ENCODE results near the gene PSME2. TPM values are rescaled to one million over a fixed set of nuclear protein-coding genes. Genes with fewer than 3 reads are reported as not detected.

The PSME2 gene
- polyA plus RNA-seq, 3 donors, result 237 to 593 (median 579) TPM

DNA sequence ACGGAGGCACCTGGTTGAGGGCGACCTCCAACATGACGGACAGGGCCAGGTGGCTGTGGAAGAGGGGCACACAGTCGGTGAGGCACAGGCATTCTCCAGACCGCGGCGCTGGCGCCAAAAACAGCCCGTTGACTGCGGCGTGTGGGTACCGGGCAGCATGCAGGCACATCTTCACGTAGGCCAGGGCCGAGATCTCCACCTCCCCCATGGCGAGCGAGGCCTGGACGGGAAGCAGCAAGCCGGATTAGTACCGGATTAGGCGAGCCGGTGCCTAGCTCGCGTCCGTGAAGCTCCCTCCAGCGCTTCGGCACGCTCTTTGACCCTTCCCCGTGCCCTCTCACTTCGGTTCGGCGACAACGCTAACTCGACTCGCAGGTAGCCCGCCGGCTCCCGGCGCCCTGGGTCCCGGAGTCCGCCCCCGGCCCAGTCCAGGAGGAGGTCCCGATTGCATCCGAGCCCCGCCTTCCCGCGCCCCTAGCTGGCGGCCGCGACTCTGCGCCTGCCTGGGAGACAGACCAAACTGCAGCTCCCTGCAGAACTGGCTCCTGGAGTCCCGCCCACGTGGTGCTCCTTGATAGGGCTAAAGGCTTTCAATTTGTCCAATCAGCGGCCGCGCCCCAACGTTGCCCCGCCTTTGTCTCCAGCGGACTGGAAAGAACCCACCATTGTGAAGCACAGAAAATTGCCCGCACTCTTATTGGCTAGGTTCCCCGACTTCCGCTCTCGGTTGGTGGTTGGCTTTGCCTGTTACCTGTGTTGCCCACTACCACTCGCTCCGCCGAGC, 5.1 kb downstream of the PSME2 start, which contains the start of gene EMC9:
EMC9 (minus strand) TSS at position 495 of the 784 bp plus-strand sequence; CDS start at position 208, 287 bp downstream.
- Histone ChIP-seq H3K27ac (ENCODE audit: low read depth in 1 of 2, low read length in 2 of 2) (peak within 1 kb of the TSS; percentile 69 to 79), H3K4me2 (replicated peaks; ENCODE audit: extremely low read depth, low read length, poor library complexity, severe bottlenecking) (peak within 1 kb of the TSS; percentile 99), H4K20me1 (ENCODE audit: insufficient read depth, low read length) (peaks cover 63% of the 10 kb centered on the region), H3K79me2 (ENCODE audit: insufficient read depth, low read length) (peaks cover 78% of the 10 kb centered on the region), H3K9ac (ENCODE audit: insufficient read depth, low read length, poor library complexity, severe bottlenecking) (peak within 1 kb of the TSS; percentile 74), H3K4me1 (ENCODE audit: control insufficient read depth in 1 of 2, insufficient read depth in 2 of 2, low read length in 2 of 2) (peaks cover 51 to 65% of the 10 kb centered on the region in 2 donors), H3K27me3 (ENCODE audit: control insufficient read depth in 2 of 2, insufficient read depth in 2 of 2, low read length in 2 of 2) (no peaks in the 10 kb centered on the region), H3K36me3 (replicated peaks in 1 of 2; ENCODE audit: control insufficient read depth in 1 of 2, insufficient read depth in 2 of 2, low read length in 2 of 2) (peaks cover 42 to 53% of the 10 kb centered on the region in 2 donors), H3K9me3 (replicated peaks in 1 of 2; ENCODE audit: control insufficient read depth in 1 of 2, insufficient read depth in 1 of 2, low read length in 2 of 2) (no peaks in the 10 kb centered on the region), H3K4me3 (replicated peaks in 1 of 3; ENCODE audit: low read depth in 2 of 3, low read length in 3 of 3) (peak within 1 kb of the TSS; percentile 70 to 92 (median 81)), H2AFZ (ENCODE audit: insufficient read depth, low read depth, low read length, poor library complexity, severe bottlenecking) (peak within 1 kb of the TSS; percentile 90)
- Mint-ChIP-seq H3K36me3 (peaks cover 53 to 57% of the 10 kb centered on the region in 2 donors), H3K9me3 (no peaks in the 10 kb centered on the region), H3K27me3 (ENCODE audit: low read depth in 3 of 3) (peaks cover 0 to 2% (median 1%) of the 10 kb centered on the region in 3 donors), H3K27ac (peak within 1 kb of the TSS; percentile 83 to 95 (median 92)), H3K4me1 (peaks cover 70% of the 10 kb centered on the region), H3K4me3 (peak within 1 kb of the TSS; percentile 87 to 91)
- intact Hi-C loops (cut with micrococcal nuclease), result no loop called here
- WGBS (ENCODE audit: insufficient coverage), result under 1% methylated on average over 65 of the region's 65 CpGs
- TF ChIP-seq, protein P1, sequence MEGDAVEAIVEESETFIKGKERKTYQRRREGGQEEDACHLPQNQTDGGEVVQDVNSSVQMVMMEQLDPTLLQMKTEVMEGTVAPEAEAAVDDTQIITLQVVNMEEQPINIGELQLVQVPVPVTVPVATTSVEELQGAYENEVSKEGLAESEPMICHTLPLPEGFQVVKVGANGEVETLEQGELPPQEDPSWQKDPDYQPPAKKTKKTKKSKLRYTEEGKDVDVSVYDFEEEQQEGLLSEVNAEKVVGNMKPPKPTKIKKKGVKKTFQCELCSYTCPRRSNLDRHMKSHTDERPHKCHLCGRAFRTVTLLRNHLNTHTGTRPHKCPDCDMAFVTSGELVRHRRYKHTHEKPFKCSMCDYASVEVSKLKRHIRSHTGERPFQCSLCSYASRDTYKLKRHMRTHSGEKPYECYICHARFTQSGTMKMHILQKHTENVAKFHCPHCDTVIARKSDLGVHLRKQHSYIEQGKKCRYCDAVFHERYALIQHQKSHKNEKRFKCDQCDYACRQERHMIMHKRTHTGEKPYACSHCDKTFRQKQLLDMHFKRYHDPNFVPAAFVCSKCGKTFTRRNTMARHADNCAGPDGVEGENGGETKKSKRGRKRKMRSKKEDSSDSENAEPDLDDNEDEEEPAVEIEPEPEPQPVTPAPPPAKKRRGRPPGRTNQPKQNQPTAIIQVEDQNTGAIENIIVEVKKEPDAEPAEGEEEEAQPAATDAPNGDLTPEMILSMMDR (IDR thresholded peaks at IDR 0.05), result peak; percentile 17
- DNase-seq, result peak; percentile 97 to 100 (median 97)

DNA sequence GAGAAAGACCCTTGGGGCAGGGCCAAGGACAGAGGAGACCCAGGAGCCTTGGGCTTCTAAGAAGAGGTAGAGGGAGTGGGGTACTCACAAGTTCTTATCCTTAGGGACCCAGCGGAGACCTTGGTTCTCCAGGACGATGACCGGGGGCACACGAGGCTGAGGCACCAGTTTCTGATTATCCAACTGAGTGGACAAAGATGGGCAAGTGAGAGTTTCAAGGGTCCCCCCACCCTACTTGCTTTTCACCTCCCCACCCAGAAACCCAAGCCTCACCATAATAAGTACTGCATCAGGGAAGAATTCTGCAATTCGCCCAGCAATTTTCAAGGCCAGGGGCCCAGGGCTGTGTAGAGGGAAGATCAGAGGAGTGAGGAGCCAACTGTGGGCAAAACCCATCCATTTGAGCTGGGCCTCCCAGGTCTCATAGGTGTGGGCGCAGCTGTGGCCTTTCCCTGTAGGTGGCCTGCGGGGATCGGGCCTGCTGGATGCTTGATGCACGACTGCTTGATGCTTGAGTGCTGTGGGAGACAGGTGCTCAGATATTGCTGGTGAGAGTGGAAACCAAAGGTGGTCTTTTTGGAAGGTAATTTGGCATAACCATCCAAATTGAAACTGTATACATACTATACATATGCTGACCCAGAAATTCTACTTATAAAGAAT, 7.0 kb downstream of the PSME2 start:
- Mint-ChIP-seq H3K4me3 (no peak overlapping the region), H3K4me1 (peaks cover 62% of the 10 kb centered on the region), H3K27me3 (ENCODE audit: low read depth in 3 of 3) (peaks cover 0 to 2% (median 1%) of the 10 kb centered on the region in 3 donors), H3K9me3 (no peaks in the 10 kb centered on the region), H3K36me3 (peaks cover 47 to 49% of the 10 kb centered on the region in 2 donors), H3K27ac (peak overlapping the region in 3 of 7 donors; percentile 1 to 71 (median 13))
- H4K20me1 ChIP-seq (ENCODE audit: insufficient read depth, low read length), result peaks cover 46% of the 10 kb centered on the region
- no peak overlapping the region for H3K4me3 ChIP-seq (replicated peaks in 1 of 3; ENCODE audit: low read depth in 2 of 3, low read length in 3 of 3)
- peaks cover 37 to 47% of the 10 kb centered on the region in 2 donors for H3K36me3 ChIP-seq (replicated peaks in 1 of 2; ENCODE audit: control insufficient read depth in 1 of 2, insufficient read depth in 2 of 2, low read length in 2 of 2)
- peak overlapping the region in 1 of 2 donors; percentile 3 for H3K27ac ChIP-seq (ENCODE audit: low read depth in 1 of 2, low read length in 2 of 2)
- WGBS (ENCODE audit: insufficient coverage), result 100% methylated on average over 2 of the region's 9 CpGs
- TF ChIP-seq, protein P1 (IDR thresholded peaks at IDR 0.05), result no peak
- no peaks in the 10 kb centered on the region for H3K27me3 ChIP-seq (ENCODE audit: control insufficient read depth in 2 of 2, insufficient read depth in 2 of 2, low read length in 2 of 2)
- no peak for DNase-seq
- H3K4me2 ChIP-seq (replicated peaks; ENCODE audit: extremely low read depth, low read length, poor library complexity, severe bottlenecking), result no peak overlapping the region
- intact Hi-C loops (cut with micrococcal nuclease), result loop anchor here in 1 of 2 donors (10.0 kb wide), 1 partner anchor 95 kb away; the partner anchor contains the start of genes GMPR2 and NEDD8
- H3K4me1 ChIP-seq (ENCODE audit: control insufficient read depth in 1 of 2, insufficient read depth in 2 of 2, low read length in 2 of 2), result peaks cover 42 to 56% of the 10 kb centered on the region in 2 donors
- H3K9me3 ChIP-seq (replicated peaks in 1 of 2; ENCODE audit: control insufficient read depth in 1 of 2, insufficient read depth in 1 of 2, low read length in 2 of 2), result no peaks in the 10 kb centered on the region
- H3K9ac ChIP-seq (ENCODE audit: insufficient read depth, low read length, poor library complexity, severe bottlenecking), result no peak overlapping the region
- peaks cover 62% of the 10 kb centered on the region for H3K79me2 ChIP-seq (ENCODE audit: insufficient read depth, low read length)
- H2AFZ ChIP-seq (ENCODE audit: insufficient read depth, low read depth, low read length, poor library complexity, severe bottlenecking), result no peak overlapping the region
